HFFc6 (cell line): ENCODE measurements around the gene TGIF1. TPM values are rescaled to one million over a fixed set of nuclear protein-coding genes. Genes with fewer than 3 reads are reported as not detected.
"Not testable (repeated sequence)": the region's sequence is repeated elsewhere in the genome, so short reads cannot be mapped to it uniquely, and the experiment has no call there.

Experiments
- DNase-seq: peaks from one replicate; pipeline ENCODE4 v3.0.0-alpha.2; 2018
- H3K27ac Mint-ChIP-seq: 2 replicates; pipeline ENCODE4 v1.8.0; 2020; ENCODE audit warnings: mild to moderate bottlenecking, mixed read lengths
- H3K27me3 Mint-ChIP-seq: 2 replicates; pipeline ENCODE4 v1.8.0; 2021; ENCODE audit warnings: mild to moderate bottlenecking, moderate library complexity, mixed read lengths; ENCODE audit not compliant: insufficient read depth
- H3K36me3 Mint-ChIP-seq: 2 replicates; pipeline ENCODE4 v1.8.0; 2021; ENCODE audit warnings: low read depth, mixed read lengths
- H3K4me1 Mint-ChIP-seq: 2 replicates; pipeline ENCODE4 v1.8.0; 2020; ENCODE audit warnings: low read depth, mixed read lengths
- H3K4me3 Mint-ChIP-seq: 2 replicates; pipeline ENCODE4 v1.8.0; 2020; ENCODE audit warnings: mild to moderate bottlenecking, moderate library complexity, mixed read lengths
- H3K9me3 Mint-ChIP-seq: 2 replicates; pipeline ENCODE4 v1.8.0; 2020; ENCODE audit warnings: mild to moderate bottlenecking, mixed read lengths
- CTCF ChIP-seq: fragments of 200-600 bp; sonication (generic); IDR thresholded peaks from 2 replicates; pipeline ENCODE4 v1.5.0; 2021; ENCODE audit warnings: antibody characterized with exemption, mild to moderate bottlenecking
- total RNA-seq, 6 experiments: library from RNA; stranded (reverse); fragmentation: NEBNext Ultra II Directional; extraction: Animal tissue kit (Norgen Biotek cat#: 25700); gene quantifications; 2 replicates in 1 of 6; 3 replicates in 5 of 6; pipeline ENCODE4 v1.2.3, GENCODE V29; 2021

Gene TGIF1
- total RNA-seq, 6 experiments from 2014 or later, result 41.3 to 59.9 (median 55.8) TPM

- H3K4me1 Mint-ChIP-seq, result peaks cover 37% of the 10 kb centered on the region
These were observed 16.1 kb downstream of the TGIF1 start for GRCh38 chr18:3466045-3466444.

DNA sequence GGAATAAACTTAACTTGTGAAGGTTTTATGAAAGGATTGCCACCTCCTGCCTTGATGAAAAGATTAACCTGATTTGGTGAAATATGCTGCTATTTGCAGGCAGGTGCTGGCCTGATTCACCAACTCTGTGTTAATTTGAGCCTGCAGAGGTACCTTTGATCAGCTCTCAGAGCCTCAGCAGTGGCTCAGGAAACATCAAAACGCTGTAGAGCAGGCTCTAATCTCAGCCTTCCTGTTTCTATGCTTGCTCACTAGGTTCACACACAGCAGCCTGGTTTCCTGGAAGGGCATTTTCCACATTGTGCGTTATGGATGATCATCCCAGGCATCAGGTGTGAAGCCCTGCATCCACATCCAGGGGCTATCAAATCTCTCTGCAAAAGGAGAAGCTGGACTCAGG lies 16.9 kb downstream of the TGIF1 start:
- Mint-ChIP-seq H3K4me1 (peaks cover 35% of the 10 kb centered on the region), H3K9me3 (peaks cover 4% of the 10 kb centered on the region), H3K27me3 (peaks cover 4% of the 10 kb centered on the region), H3K36me3 (peaks cover 8% of the 10 kb centered on the region), H3K27ac (0 out of 2 replicates have a peak overlapping the region, but pooled peaks have one; percentile 60), H3K4me3 (no peak overlapping the region)
- TF ChIP-seq CTCF, result no peak
- no peak for DNase-seq

More at GRCh38 chr18:3466045-3466444, 16.1 kb downstream of the TGIF1 start:
- H3K27ac Mint-ChIP-seq, result peak overlapping the region; percentile 60
- H3K27me3 Mint-ChIP-seq, result peaks cover 4% of the 10 kb centered on the region
- no peak for TF ChIP-seq CTCF
- peaks cover 13% of the 10 kb centered on the region for H3K9me3 Mint-ChIP-seq
- H3K4me3 Mint-ChIP-seq, result peak overlapping the region; percentile 47
- peaks cover 17% of the 10 kb centered on the region for H3K36me3 Mint-ChIP-seq
- peak; percentile 72 for DNase-seq

- Mint-ChIP-seq H3K27me3 (peaks cover 2% of the 10 kb centered on the region; the same call in 1 of the 2 replicates), H3K9me3 (no peaks in the 10 kb centered on the region)
These were observed 18.2 kb downstream of the TGIF1 start for GRCh38 chr18:3468066-3468705.

GRCh38 chr18:3468833-3469232 lies 18.9 kb downstream of the TGIF1 start:
- Mint-ChIP-seq H3K27me3 (peaks cover 2% of the 10 kb centered on the region; the same call in 1 of the 2 replicates), H3K4me1 (peaks cover 18% of the 10 kb centered on the region), H3K27ac (no peak overlapping the region), H3K9me3 (no peaks in the 10 kb centered on the region), H3K4me3 (no peak overlapping the region), H3K36me3 (no peaks in the 10 kb centered on the region)
- DNase-seq, result no peak
- no peak for TF ChIP-seq CTCF

More at GRCh38 chr18:3468066-3468705, 18.2 kb downstream of the TGIF1 start:
- Mint-ChIP-seq H3K4me1 (peaks cover 21% of the 10 kb centered on the region), H3K36me3 (no peaks in the 10 kb centered on the region), H3K4me3 (no peak overlapping the region), H3K27ac (no peak overlapping the region)
- no peak for TF ChIP-seq CTCF
- DNase-seq, result no peak

DNA sequence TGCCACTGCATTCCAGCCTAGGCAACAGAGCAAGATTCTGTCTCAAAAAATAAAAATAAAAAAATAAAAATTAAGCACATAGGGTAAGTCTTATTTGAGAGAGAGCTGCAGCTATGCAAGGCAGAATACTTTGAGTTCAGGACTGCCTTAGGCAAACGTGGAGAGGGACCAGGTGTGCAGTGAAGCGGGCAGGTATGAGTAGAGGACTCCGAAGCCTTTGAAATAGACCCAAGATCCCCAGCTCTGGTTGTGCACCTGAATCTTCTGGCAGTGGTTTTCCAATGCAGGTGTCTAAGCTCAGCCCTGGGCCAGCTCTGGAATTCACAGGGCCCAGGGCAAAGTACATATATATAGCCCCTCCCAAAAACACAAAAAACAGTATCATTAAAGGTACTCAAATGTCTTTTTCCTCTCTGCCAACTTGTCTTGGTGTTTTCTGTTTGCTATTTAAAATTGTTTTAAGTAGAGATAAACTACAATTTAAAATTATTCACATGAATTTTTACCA lies 21.2 kb downstream of the TGIF1 start:
- H3K36me3 Mint-ChIP-seq, result peaks cover 7% of the 10 kb centered on the region; the same call in 1 of the 2 replicates
- no peak overlapping the region for H3K4me3 Mint-ChIP-seq
- H3K9me3 Mint-ChIP-seq, result peaks cover 4% of the 10 kb centered on the region; the same call in 1 of the 2 replicates
- TF ChIP-seq CTCF, result no peak
- H3K27ac Mint-ChIP-seq, result no peak overlapping the region
- no peaks in the 10 kb centered on the region; the same call in 1 of the 2 replicates for H3K27me3 Mint-ChIP-seq
- DNase-seq, result no peak
- H3K4me1 Mint-ChIP-seq, result peaks cover 12% of the 10 kb centered on the region

GRCh38 chr18:3472121-3472520 lies 22.1 kb downstream of the TGIF1 start:
- not testable (repeated sequence) for H3K4me3 Mint-ChIP-seq, H3K36me3 Mint-ChIP-seq, H3K27me3 Mint-ChIP-seq, H3K9me3 Mint-ChIP-seq, H3K4me1 Mint-ChIP-seq, DNase-seq, H3K27ac Mint-ChIP-seq
